GM19463 (cell line): Measurements from ENCODE around the gene DNAJA3.

Experiments
- ATAC-seq: cut with Tn5 transposase; IDR thresholded peaks from one replicate; pipeline ENCODE4 v1.9.1; 2021; ENCODE audit warnings: mild to moderate bottlenecking, moderate library complexity; ENCODE audit not compliant: unreplicated experiment

DNAJA3 gene

GRCh38 chr16:4501071-4501478 lies 75.4 kb downstream of the DNAJA3 start:
- ATAC-seq, result no peak

- ATAC-seq, result peak; percentile 71
These were observed 79.9 kb downstream of the DNAJA3 start for GRCh38 chr16:4505356-4506147.
